PC-3 (cell line): ENCODE results near the gene CNNM1. TPM values are rescaled to one million over a fixed set of nuclear protein-coding genes. Genes with fewer than 3 reads are reported as not detected.
A peak's percentile ranks its signal among the peaks of the same experiment; 100 is the strongest.

Experiments used
- ATAC-seq: fragments of 200-7000 bp; cut with Tn5 transposase; 2 replicates; pipeline ENCODE4 v1.9.1; 2020; ENCODE audit warnings: mild to moderate bottlenecking, moderate library complexity
- BruUV-seq: library from RNA; stranded (reverse); fragments of 400-500 nt; replicated peaks from 2 replicates; lab custom pipeline; 2021; lab: Mats Ljungman, UMichigan
- CTCF ChIA-PET: fragments of 300-600 bp; sonication (Branson Sonifier 250); formaldehyde crosslinking; loops from one replicate; lab custom pipeline; 2022; ENCODE audit warnings: antibody characterized with exemption; lab: Charles Lee
- POLR2A ChIA-PET: fragments of 300-600 bp; sonication (Branson Sonifier 250); formaldehyde crosslinking; loops from one replicate; lab custom pipeline; 2022; ENCODE audit warnings: antibody characterized with exemption; ENCODE audit not compliant: unreplicated experiment; lab: Charles Lee
- DNase-seq: peaks from one replicate; pipeline ENCODE4 v3.0.0-alpha.2; 2015
- H2AFZ ChIP-seq: fragments of 300-600 bp; sonication (generic); 2 replicates; pipeline ENCODE4 v1.6.0; 2016; ENCODE audit warnings: antibody characterized with exemption, low read length
- H3F3A ChIP-seq: fragments of 300-600 bp; sonication (generic); one replicate; pipeline ENCODE4 v1.6.0; 2017; ENCODE audit warnings: antibody characterized with exemption, low read length, control low read depth, mild to moderate bottlenecking; ENCODE audit not compliant: unreplicated experiment
- H3K27ac ChIP-seq: fragments of 300-600 bp; sonication (generic); 2 replicates; pipeline ENCODE4 v1.5.1; 2016; ENCODE audit warnings: mild to moderate bottlenecking, low read length
- H3K27me3 ChIP-seq: fragments of 300-600 bp; sonication (generic); 2 replicates; pipeline ENCODE4 v1.6.1; 2016; ENCODE audit warnings: low read length, mixed read lengths
- H3K36me3 ChIP-seq: fragments of 300-600 bp; sonication (generic); 2 replicates; pipeline ENCODE4 v1.6.1; 2016; ENCODE audit warnings: low read depth, mixed run types, low read length, mixed read lengths
- H3K4me1 ChIP-seq: fragments of 300-600 bp; sonication (generic); 2 replicates; pipeline ENCODE4 v1.5.1; 2016; ENCODE audit warnings: low read length; ENCODE audit not compliant: insufficient read depth
- H3K4me2 ChIP-seq: fragments of 300-600 bp; sonication (generic); 2 replicates; pipeline ENCODE4 v1.6.0; 2016; ENCODE audit warnings: low read length
- H3K4me3 ChIP-seq: fragments of 300-600 bp; sonication (generic); 2 replicates; pipeline ENCODE4 v1.5.1; 2016; ENCODE audit warnings: mild to moderate bottlenecking, low read length, mixed read lengths
- H3K79me2 ChIP-seq: fragments of 300-600 bp; sonication (generic); 2 replicates; pipeline ENCODE4 v1.6.1; 2017; ENCODE audit warnings: low read length, mixed read lengths
- H3K9ac ChIP-seq: fragments of 300-600 bp; sonication (generic); 2 replicates; pipeline ENCODE4 v1.6.0; 2016; ENCODE audit warnings: mild to moderate bottlenecking, low read length
- H3K9me2 ChIP-seq: fragments of 300-600 bp; sonication (generic); replicated peaks from 2 replicates; pipeline ENCODE4 v1.6.1; 2016; ENCODE audit warnings: mixed run types, low read length, mixed read lengths
- H3K9me3 ChIP-seq: fragments of 300-600 bp; sonication (generic); 2 replicates; pipeline ENCODE4 v1.6.1; 2016; ENCODE audit warnings: low read length, mixed read lengths
- H4K20me1 ChIP-seq: fragments of 300-600 bp; sonication (generic); 2 replicates; pipeline ENCODE4 v1.6.1; 2016; ENCODE audit warnings: low read length, mixed read lengths
- CTCF ChIP-seq: fragments of 300-600 bp; sonication (generic); conservative IDR thresholded peaks from 2 replicates; pipeline ENCODE4 v1.5.1; 2017; ENCODE audit warnings: antibody characterized with exemption, low read depth, mild to moderate bottlenecking, low read length
- EZH2 ChIP-seq: fragments of 300-600 bp; sonication (generic); IDR thresholded peaks from one replicate; pipeline ENCODE4 v1.6.1; 2017; ENCODE audit warnings: antibody characterized with exemption, mild to moderate bottlenecking, low read length; ENCODE audit not compliant: unreplicated experiment
- EZH2phosphoT487 ChIP-seq: fragments of 300-600 bp; sonication (generic); IDR thresholded peaks from 2 replicates; pipeline ENCODE4 v1.6.1; 2018; ENCODE audit warnings: mild to moderate bottlenecking, antibody characterized with exemption, low read length, borderline replicate concordance
- intact Hi-C: fragments of 100-400 bp; cut with micrococcal nuclease; formaldehyde crosslinking; loops from 2 replicates; pipeline ENCODE4 v1.9.0; 2023
- total RNA-seq: library from RNA; depleted of rRNA; stranded (reverse); fragments of >200 nt; gene quantifications from 2 replicates; pipeline ENCODE4 v1.2.3, GENCODE V29; 2014

CNNM1 gene
- total RNA-seq, 1 experiment from 2014 or later, result 3.3 TPM

GRCh38 chr10:99426689-99427088 lies 97.5 kb downstream of the CNNM1 start:
- CTCF ChIA-PET, result no interaction called here
- Histone ChIP-seq H3K9ac (no peak overlapping the region), H3K27ac (no peak overlapping the region), H3K36me3 (peaks cover 8% of the 10 kb centered on the region), H3K4me2 (no peak overlapping the region), H3K9me3 (no peaks in the 10 kb centered on the region), H3F3A (no peaks in the 10 kb centered on the region), H3K4me1 (peaks cover 6% of the 10 kb centered on the region), H3K9me2 (no peaks in the 10 kb centered on the region), H3K79me2 (peaks cover 63% of the 10 kb centered on the region), H3K27me3 (no peaks in the 10 kb centered on the region), H2AFZ (no peak overlapping the region), H4K20me1 (no peaks in the 10 kb centered on the region; the same call in 1 of the 2 replicates), H3K4me3 (no peak overlapping the region)
- DNase-seq (no peak), ATAC-seq (no peak)
- POLR2A ChIA-PET, result no interaction called here
- TF ChIP-seq EZH2phosphoT487 (no peak), CTCF (no peak), EZH2 (no peak)
- intact Hi-C loops, result no loop called here
- BruUV-seq, result no TSS peak

DNA sequence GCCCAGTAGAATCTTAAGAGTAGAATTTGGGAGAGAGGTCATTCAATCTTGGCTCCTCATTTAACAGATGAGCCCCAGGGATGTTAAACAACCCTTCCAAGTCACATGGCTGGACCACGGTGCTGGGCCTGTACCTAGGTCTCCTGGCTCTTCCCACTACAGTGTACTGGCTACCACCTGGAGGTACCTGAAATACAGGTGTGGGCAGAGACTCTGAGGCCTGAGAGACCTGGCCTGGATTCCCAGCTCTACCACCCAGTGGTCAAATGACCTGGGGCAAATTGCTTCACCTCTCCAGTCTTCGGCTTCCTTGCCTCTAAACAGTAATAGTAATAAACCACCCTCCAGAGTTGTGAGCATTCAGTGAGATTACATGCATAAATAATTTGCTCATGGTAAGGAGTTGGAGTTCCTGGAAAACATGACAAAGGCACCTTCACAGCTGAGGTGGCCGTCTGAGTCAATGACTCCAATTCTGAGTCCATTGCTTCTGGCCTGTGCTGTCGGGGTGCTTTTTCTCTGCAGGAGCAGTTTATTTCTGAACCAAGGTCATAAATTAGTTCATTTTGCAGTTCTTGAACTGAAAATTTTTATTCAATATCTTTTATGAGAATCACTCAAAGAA lies 98.5 kb downstream of the CNNM1 start:
- no peaks in the 10 kb centered on the region for H3K27me3 ChIP-seq
- CTCF ChIA-PET, result no interaction called here
- TF ChIP-seq EZH2phosphoT487, result no peak
- no peak for TF ChIP-seq EZH2
- TF ChIP-seq CTCF, result no peak
- no peak overlapping the region for H3K27ac ChIP-seq
- H3K9me2 ChIP-seq, result no peaks in the 10 kb centered on the region
- no TSS peak for BruUV-seq
- H2AFZ ChIP-seq, result no peak overlapping the region
- no peak overlapping the region for H3K4me3 ChIP-seq
- no peak overlapping the region for H3K4me2 ChIP-seq
- POLR2A ChIA-PET, result no interaction called here
- no peak overlapping the region for H3K9ac ChIP-seq
- peaks cover 6% of the 10 kb centered on the region for H3K4me1 ChIP-seq
- ATAC-seq (no peak), DNase-seq (no peak)
- H3F3A ChIP-seq, result no peaks in the 10 kb centered on the region
- intact Hi-C loops, result no loop called here
- no peaks in the 10 kb centered on the region for H3K9me3 ChIP-seq
- H3K36me3 ChIP-seq, result peaks cover 8% of the 10 kb centered on the region
- peaks cover 71% of the 10 kb centered on the region for H3K79me2 ChIP-seq
- H4K20me1 ChIP-seq, result no peaks in the 10 kb centered on the region; the same call in 1 of the 2 replicates

DNA sequence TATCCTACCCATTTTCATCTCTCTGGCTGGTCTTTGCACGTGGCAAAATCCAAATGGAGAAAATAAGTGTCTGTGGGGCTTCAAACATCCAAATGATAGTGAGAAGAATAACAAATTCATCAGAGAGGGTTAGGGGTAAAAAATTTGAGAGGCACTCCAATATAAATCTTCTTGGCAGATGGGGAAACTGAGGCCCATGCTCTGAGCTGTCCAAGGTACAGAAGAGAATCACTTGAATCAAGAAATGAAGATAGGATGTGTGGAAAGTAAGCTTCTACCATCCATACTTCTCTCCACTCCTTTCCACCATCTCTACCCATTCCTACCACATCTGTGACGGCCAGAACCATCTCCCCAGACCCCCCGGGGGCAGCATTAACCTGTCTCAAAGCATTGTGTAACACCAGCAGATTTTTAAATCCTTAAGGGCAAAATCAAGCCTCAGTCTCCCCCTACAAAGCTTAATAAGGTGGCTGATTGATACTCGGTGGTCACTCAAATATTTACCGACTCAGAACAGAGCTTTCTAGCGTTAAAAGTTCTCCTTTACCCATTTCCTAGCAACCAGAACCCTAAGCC lies 100.5 kb downstream of the CNNM1 start:
- peaks cover 4% of the 10 kb centered on the region; the same call in 1 of the 2 replicates for H3K36me3 ChIP-seq

More for the DNA sequence above, 100.5 kb downstream of the CNNM1 start:
- ChIA-PET CTCF (interaction anchor here (0.7 kb wide), 2 partner anchors 36 to 104 kb away, joined by 3 to 4 read pairs; no protein-coding TSS in a partner anchor), POLR2A (no interaction called here)
- Histone ChIP-seq H3K4me1 (peaks cover 6% of the 10 kb centered on the region), H3K27ac (no peak overlapping the region), H3K9ac (peak overlapping the region; percentile 83), H3K4me2 (peak overlapping the region; percentile 95), H3K9me3 (no peaks in the 10 kb centered on the region), H2AFZ (peak overlapping the region; percentile 80; the same call in 1 of the 2 replicates), H3K27me3 (no peaks in the 10 kb centered on the region), H4K20me1 (no peaks in the 10 kb centered on the region; the same call in 1 of the 2 replicates), H3K4me3 (peak overlapping the region; percentile 98), H3K9me2 (no peaks in the 10 kb centered on the region), H3K79me2 (peaks cover 67% of the 10 kb centered on the region), H3F3A (no peaks in the 10 kb centered on the region)
- no peak for TF ChIP-seq EZH2phosphoT487
- no peak for TF ChIP-seq EZH2
- TF ChIP-seq CTCF, result no peak
- ATAC-seq (no peak), DNase-seq (no peak)
- BruUV-seq, result no TSS peak
- intact Hi-C loops, result loop anchor here (1.0 to 10.0 kb wide), 2 partner anchors 34 to 255 kb away; no protein-coding TSS in a partner anchor
